Measurements from ENCODE around the gene MSLN. TPM values are rescaled to one million over a fixed set of nuclear protein-coding genes. Genes with fewer than 3 reads are reported as not detected.

Gene MSLN
- total RNA-seq, 1 donor from 2014 or later: 5.0 TPM

GRCh38 chr16:778447-778846 is 17.9 kb downstream of the MSLN start:
- TF ChIP-seq CTCF (IDR thresholded peaks at IDR 0.05; ENCODE audit: unreplicated experiment): no peak
- Mint-ChIP-seq H3K9me3 (no peaks in the 10 kb centered on the region), H3K4me1 (peaks cover 4% of the 10 kb centered on the region), H3K4me3 (no peak overlapping the region), H3K27me3 (ENCODE audit: low read depth) (peaks cover 12% of the 10 kb centered on the region), H3K36me3 (no peaks in the 10 kb centered on the region), H3K27ac (no peak overlapping the region)
- DNase-seq (ENCODE audit: low spot score in 2 of 2, unreplicated experiment in 2 of 2): no peak

- Mint-ChIP-seq H3K4me3 (no peak overlapping the region), H3K4me1 (peaks cover 4% of the 10 kb centered on the region), H3K36me3 (no peaks in the 10 kb centered on the region), H3K9me3 (no peaks in the 10 kb centered on the region), H3K27ac (no peak overlapping the region), H3K27me3 (ENCODE audit: low read depth) (peaks cover 12% of the 10 kb centered on the region)
- no peak for DNase-seq (ENCODE audit: low spot score in 2 of 2, unreplicated experiment in 2 of 2)
- no peak for TF ChIP-seq CTCF (IDR thresholded peaks at IDR 0.05; ENCODE audit: unreplicated experiment)
These were observed 18.5 kb downstream of the MSLN start for GRCh38 chr16:778909-779527.

GRCh38 chr16:779561-779960 is 19.0 kb downstream of the MSLN start:
- H3K9me3 Mint-ChIP-seq: no peaks in the 10 kb centered on the region
- no peak for DNase-seq (ENCODE audit: low spot score in 2 of 2, unreplicated experiment in 2 of 2)
- TF ChIP-seq CTCF (IDR thresholded peaks at IDR 0.05; ENCODE audit: unreplicated experiment): no peak
- no peaks in the 10 kb centered on the region for H3K36me3 Mint-ChIP-seq
- H3K27ac Mint-ChIP-seq: no peak overlapping the region
- peaks cover 12% of the 10 kb centered on the region for H3K27me3 Mint-ChIP-seq (ENCODE audit: low read depth)
- H3K4me3 Mint-ChIP-seq: no peak overlapping the region
- peaks cover 4% of the 10 kb centered on the region for H3K4me1 Mint-ChIP-seq

GRCh38 chr16:780296-780695 is 19.8 kb downstream of the MSLN start:
- Mint-ChIP-seq H3K4me1 (peaks cover 4% of the 10 kb centered on the region), H3K27me3 (ENCODE audit: low read depth) (peaks cover 12% of the 10 kb centered on the region), H3K9me3 (no peaks in the 10 kb centered on the region), H3K4me3 (no peak overlapping the region), H3K36me3 (no peaks in the 10 kb centered on the region), H3K27ac (no peak overlapping the region)
- TF ChIP-seq CTCF (IDR thresholded peaks at IDR 0.05; ENCODE audit: unreplicated experiment): no peak
- no peak for DNase-seq (ENCODE audit: low spot score in 2 of 2, unreplicated experiment in 2 of 2)

- peaks cover 4% of the 10 kb centered on the region for H3K4me1 Mint-ChIP-seq
- no peak overlapping the region for H3K4me3 Mint-ChIP-seq
- no peaks in the 10 kb centered on the region for H3K9me3 Mint-ChIP-seq
- H3K36me3 Mint-ChIP-seq: no peaks in the 10 kb centered on the region
- peaks cover 12% of the 10 kb centered on the region for H3K27me3 Mint-ChIP-seq (ENCODE audit: low read depth)
- no peak for DNase-seq (ENCODE audit: low spot score in 2 of 2, unreplicated experiment in 2 of 2)
- H3K27ac Mint-ChIP-seq: no peak overlapping the region
- TF ChIP-seq CTCF (IDR thresholded peaks at IDR 0.05; ENCODE audit: unreplicated experiment): no peak
These were observed 20.9 kb downstream of the MSLN start for GRCh38 chr16:781346-782010.

Data from mesothelial cell of epicardium (in vitro differentiated cells).